Activated CD4-positive, alpha-beta T cell treated with anti-CD3 and anti-CD28 coated beads, Interleukin-2, amount 50 U/mL, for 24 hours (primary cell): Measurements from ENCODE around the gene STT3B.

Experiments used
- DNase-seq, 2 donors: peaks; one replicate each; pipeline ENCODE4 v3.0.0-alpha.2; 2020; ENCODE audit warnings: low read depth in 1 of 2, low spot score in 1 of 2

Gene STT3B

GRCh38 chr3:31550452-31551251 is 17.9 kb downstream of the STT3B start:
- peak in 1 of 2 donors; percentile 11 for DNase-seq

- DNase-seq, result no peak
These were observed 18.9 kb downstream of the STT3B start for GRCh38 chr3:31551646-31552045.

GRCh38 chr3:31552103-31552502 is 19.4 kb downstream of the STT3B start:
- DNase-seq, result no peak

GRCh38 chr3:31553258-31553657 is 20.5 kb downstream of the STT3B start:
- no peak for DNase-seq

- no peak for DNase-seq
These were observed 22.5 kb downstream of the STT3B start for GRCh38 chr3:31555204-31555603.

GRCh38 chr3:31559872-31560534 is 27.3 kb downstream of the STT3B start:
- no peak for DNase-seq

GRCh38 chr3:31561891-31562290 is 29.2 kb downstream of the STT3B start:
- no peak for DNase-seq

GRCh38 chr3:31562525-31562924 is 29.8 kb downstream of the STT3B start:
- no peak for DNase-seq

- no peak for DNase-seq
These were observed 32.6 kb downstream of the STT3B start for GRCh38 chr3:31565288-31565687.

- no peak for DNase-seq
These were observed 34.3 kb downstream of the STT3B start for GRCh38 chr3:31567036-31567435.

GRCh38 chr3:31568649-31569048 is 35.9 kb downstream of the STT3B start:
- no peak for DNase-seq

GRCh38 chr3:31571325-31571724 is 38.6 kb downstream of the STT3B start:
- DNase-seq, result no peak

GRCh38 chr3:31572236-31573004 is 39.7 kb downstream of the STT3B start:
- no peak for DNase-seq

- DNase-seq, result no peak
These were observed 40.5 kb downstream of the STT3B start for GRCh38 chr3:31573036-31573779.

- DNase-seq, result no peak
These were observed 42.7 kb downstream of the STT3B start for GRCh38 chr3:31575448-31575847.

GRCh38 chr3:31576521-31576920 is 43.8 kb downstream of the STT3B start:
- no peak for DNase-seq

GRCh38 chr3:31577232-31577631 is 44.5 kb downstream of the STT3B start:
- no peak for DNase-seq

GRCh38 chr3:31579828-31580227 is 47.1 kb downstream of the STT3B start:
- no peak for DNase-seq

GRCh38 chr3:31580645-31581044 is 47.9 kb downstream of the STT3B start:
- no peak for DNase-seq

GRCh38 chr3:31581660-31582059 is 48.9 kb downstream of the STT3B start:
- DNase-seq, result no peak

- no peak for DNase-seq
These were observed 56.5 kb downstream of the STT3B start for GRCh38 chr3:31589228-31589627.
